Measurements from ENCODE around the gene PLD6. TPM values are rescaled to one million over a fixed set of nuclear protein-coding genes. Genes with fewer than 3 reads are reported as not detected.

PLD6 gene
- total RNA-seq, 4 donors from 2014 or later: 7.1 to 20.7 (median 9.3) TPM

DNA sequence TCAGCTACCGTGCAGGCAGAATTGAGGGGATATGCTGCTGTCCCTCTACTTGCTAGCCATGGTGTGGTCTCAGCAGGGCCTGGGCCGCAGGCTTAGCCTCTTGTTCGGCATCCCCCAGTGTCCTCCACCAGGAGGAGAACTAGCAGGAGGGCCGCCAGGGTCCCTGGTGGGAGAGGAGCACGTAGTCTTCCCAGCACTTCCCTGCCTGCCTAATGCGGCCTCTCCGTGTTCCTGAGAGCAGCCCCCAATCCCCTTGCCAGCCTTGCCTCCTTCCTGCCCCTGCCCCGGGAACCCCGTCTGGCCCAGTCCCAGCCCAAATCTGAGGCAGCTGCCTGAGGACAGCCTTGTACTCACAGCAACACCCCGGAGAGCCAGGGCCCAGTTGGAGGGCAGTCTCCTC, 38.1 kb downstream of the PLD6 start:
- H3K4me3 ChIP-seq: no peak overlapping the region
- 60 to 80% methylated on average over 1 of the region's 10 CpGs for WGBS, 2 donors (ENCODE audit: low coverage in 1 of 2)
- no peak for TF ChIP-seq POLR2A (IDR thresholded peaks at IDR 0.05)
- TF ChIP-seq, protein P1, sequence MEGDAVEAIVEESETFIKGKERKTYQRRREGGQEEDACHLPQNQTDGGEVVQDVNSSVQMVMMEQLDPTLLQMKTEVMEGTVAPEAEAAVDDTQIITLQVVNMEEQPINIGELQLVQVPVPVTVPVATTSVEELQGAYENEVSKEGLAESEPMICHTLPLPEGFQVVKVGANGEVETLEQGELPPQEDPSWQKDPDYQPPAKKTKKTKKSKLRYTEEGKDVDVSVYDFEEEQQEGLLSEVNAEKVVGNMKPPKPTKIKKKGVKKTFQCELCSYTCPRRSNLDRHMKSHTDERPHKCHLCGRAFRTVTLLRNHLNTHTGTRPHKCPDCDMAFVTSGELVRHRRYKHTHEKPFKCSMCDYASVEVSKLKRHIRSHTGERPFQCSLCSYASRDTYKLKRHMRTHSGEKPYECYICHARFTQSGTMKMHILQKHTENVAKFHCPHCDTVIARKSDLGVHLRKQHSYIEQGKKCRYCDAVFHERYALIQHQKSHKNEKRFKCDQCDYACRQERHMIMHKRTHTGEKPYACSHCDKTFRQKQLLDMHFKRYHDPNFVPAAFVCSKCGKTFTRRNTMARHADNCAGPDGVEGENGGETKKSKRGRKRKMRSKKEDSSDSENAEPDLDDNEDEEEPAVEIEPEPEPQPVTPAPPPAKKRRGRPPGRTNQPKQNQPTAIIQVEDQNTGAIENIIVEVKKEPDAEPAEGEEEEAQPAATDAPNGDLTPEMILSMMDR (IDR thresholded peaks at IDR 0.05): no peak
- no peak for TF ChIP-seq POLR2AphosphoS5 (IDR thresholded peaks at IDR 0.05)
- no peak for TF ChIP-seq EP300 (IDR thresholded peaks at IDR 0.05)
- H3K27me3 ChIP-seq: no peaks in the 10 kb centered on the region
- no peak for ATAC-seq
- H3K4me1 ChIP-seq: peaks cover 0 to 7% (median 0%) of the 10 kb centered on the region in 3 donors
- H3K9me3 ChIP-seq: no peaks in the 10 kb centered on the region
- peaks cover 0 to 99% of the 10 kb centered on the region in 2 donors for H3K36me3 ChIP-seq
- no peak overlapping the region for H3K27ac ChIP-seq

DNA sequence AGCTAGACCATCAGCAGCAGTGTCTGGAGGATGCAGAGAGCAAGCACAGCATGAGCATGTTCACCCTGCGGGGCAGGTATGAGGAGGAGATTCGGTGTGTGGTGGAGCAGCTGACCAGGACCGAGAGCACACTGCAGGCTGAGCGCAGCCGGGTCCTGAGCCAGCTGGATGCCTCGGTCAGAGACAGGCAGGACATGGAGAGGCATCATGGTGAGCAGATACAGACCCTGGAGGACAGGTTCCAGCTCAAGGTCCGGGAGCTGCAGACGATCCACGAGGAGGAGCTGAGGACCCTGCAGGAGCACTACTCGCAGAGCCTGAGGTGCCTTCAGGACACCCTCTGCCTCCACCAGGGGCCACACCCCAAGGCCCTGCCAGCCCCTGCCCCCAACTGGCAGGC, 38.8 kb downstream of the PLD6 start:
- peaks cover 0 to 99% of the 10 kb centered on the region in 2 donors for H3K36me3 ChIP-seq
- H3K27ac ChIP-seq: no peak overlapping the region
- no peak overlapping the region for H3K4me3 ChIP-seq
- H3K9me3 ChIP-seq: no peaks in the 10 kb centered on the region
- no peak for ATAC-seq
- TF ChIP-seq, protein P1 (IDR thresholded peaks at IDR 0.05): no peak
- TF ChIP-seq EP300 (IDR thresholded peaks at IDR 0.05) (no peak), POLR2A (IDR thresholded peaks at IDR 0.05) (no peak), POLR2AphosphoS5 (IDR thresholded peaks at IDR 0.05) (no peak)
- H3K27me3 ChIP-seq: no peaks in the 10 kb centered on the region
- peaks cover 0 to 7% (median 0%) of the 10 kb centered on the region in 3 donors for H3K4me1 ChIP-seq
- WGBS, 2 donors (ENCODE audit: low coverage in 1 of 2): 80% methylated on average over 1 of the region's 10 CpGs; no CpG with 5 or more reads in 1 of the 2 donors

DNA sequence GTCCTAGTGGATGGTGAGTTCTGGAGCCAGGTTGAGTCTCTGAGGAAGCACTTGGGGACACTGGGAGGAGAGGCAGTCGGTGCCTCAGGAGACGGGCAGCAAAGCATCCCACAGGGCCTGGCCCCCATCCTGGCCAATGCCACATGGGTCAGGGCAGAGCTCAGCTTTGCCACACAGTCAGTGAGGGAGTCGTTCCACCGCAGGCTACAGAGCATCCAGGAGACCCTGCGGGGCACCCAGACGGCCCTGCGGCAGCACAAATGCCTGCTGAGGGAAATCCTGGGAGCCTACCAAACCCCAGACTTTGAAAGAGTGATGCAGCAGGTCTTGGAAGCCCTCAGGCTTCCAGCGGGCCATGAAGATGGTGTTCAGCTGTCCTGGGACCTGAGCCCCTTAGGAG, 39.7 kb downstream of the PLD6 start:
- Histone ChIP-seq H3K27me3 (no peaks in the 10 kb centered on the region), H3K36me3 (peaks cover 0 to 99% of the 10 kb centered on the region in 2 donors), H3K4me3 (no peak overlapping the region), H3K27ac (no peak overlapping the region), H3K4me1 (peaks cover 0 to 7% (median 0%) of the 10 kb centered on the region in 3 donors), H3K9me3 (no peaks in the 10 kb centered on the region)
- no peak for TF ChIP-seq EP300 (IDR thresholded peaks at IDR 0.05)
- no peak for TF ChIP-seq POLR2A (IDR thresholded peaks at IDR 0.05)
- TF ChIP-seq POLR2AphosphoS5 (IDR thresholded peaks at IDR 0.05): no peak
- TF ChIP-seq, protein P1 (IDR thresholded peaks at IDR 0.05): no peak
- WGBS, 2 donors (ENCODE audit: low coverage in 1 of 2): no CpG with 5 or more reads among the region's 8 CpGs
- no peak for ATAC-seq

DNA sequence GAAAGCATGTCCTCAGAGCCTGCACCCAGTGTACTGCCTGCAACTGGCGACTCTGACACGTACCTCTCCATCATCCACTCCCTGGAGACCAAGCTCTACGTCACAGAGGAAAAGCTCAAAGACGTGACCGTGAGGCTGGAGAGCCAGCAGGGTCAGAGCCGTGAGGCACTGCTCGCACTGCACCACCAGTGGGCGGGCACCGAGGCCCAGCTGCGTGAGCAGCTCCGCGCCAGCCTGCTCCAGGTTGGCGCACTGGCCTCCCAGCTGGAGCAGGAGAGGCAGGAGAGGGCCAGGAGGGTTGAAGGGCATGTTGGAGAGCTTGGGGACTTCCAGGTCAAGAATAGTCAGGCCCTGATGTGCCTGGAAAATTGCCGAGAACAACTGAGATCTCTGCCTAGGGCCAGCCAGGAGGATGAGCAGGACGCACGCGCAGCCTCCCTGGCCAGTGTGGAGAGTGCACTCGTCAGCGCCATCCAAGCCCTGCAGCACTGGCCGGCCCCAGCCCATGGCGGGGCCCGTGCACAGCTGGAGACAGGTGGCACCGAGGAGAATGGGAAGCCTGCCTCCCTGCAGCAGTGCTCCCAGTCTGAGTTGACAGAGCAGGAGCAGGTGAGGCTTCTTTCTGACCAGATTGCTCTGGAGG, 40.3 kb downstream of the PLD6 start:
- H3K4me3 ChIP-seq: no peak overlapping the region
- H3K9me3 ChIP-seq: no peaks in the 10 kb centered on the region
- no peaks in the 10 kb centered on the region for H3K27me3 ChIP-seq
- peaks cover 0 to 3% (median 0%) of the 10 kb centered on the region in 3 donors for H3K4me1 ChIP-seq
- peaks cover 0 to 99% of the 10 kb centered on the region in 2 donors for H3K36me3 ChIP-seq
- no peak for ATAC-seq
- WGBS, 2 donors (ENCODE audit: low coverage in 1 of 2): 80% methylated on average over 1 of the region's 23 CpGs
- H3K27ac ChIP-seq: no peak overlapping the region
- TF ChIP-seq, protein P1 (IDR thresholded peaks at IDR 0.05): no peak
- TF ChIP-seq EP300 (IDR thresholded peaks at IDR 0.05): no peak

DNA sequence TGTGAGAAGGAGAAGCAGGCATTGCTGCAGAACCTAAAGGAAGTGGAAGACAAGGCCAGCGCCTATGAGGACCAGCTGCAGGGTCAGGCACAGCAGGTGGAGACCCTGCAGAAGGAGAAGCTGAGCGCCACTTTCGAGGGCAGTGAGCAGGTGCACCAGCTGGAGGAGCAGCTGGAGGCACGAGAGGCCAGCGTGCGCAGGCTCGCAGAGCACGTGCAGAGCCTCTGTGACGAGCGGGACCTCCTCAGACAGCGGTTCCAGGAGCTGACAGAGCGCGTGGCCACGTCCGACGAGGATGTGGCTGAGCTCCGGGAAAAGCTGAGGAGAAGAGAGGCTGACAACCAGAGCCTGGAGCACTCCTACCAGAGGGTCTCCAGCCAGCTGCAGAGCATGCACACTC, 41.5 kb downstream of the PLD6 start:
- no peak for ATAC-seq
- WGBS, 2 donors (ENCODE audit: low coverage in 1 of 2): 71% methylated on average over 1 of the region's 17 CpGs; no CpG with 5 or more reads in 1 of the 2 donors
- Histone ChIP-seq H3K4me1 (no peaks in the 10 kb centered on the region), H3K4me3 (no peak overlapping the region), H3K27ac (no peak overlapping the region), H3K36me3 (peaks cover 0 to 99% of the 10 kb centered on the region in 2 donors), H3K27me3 (no peaks in the 10 kb centered on the region), H3K9me3 (no peaks in the 10 kb centered on the region)
- TF ChIP-seq POLR2AphosphoS5 (IDR thresholded peaks at IDR 0.05): no peak
- TF ChIP-seq EP300 (IDR thresholded peaks at IDR 0.05): no peak
- TF ChIP-seq, protein P1 (IDR thresholded peaks at IDR 0.05): no peak
- TF ChIP-seq POLR2A (IDR thresholded peaks at IDR 0.05): no peak

Measured in gastroesophageal sphincter (tissue), 4 donors.